ENCODE data around the gene MRGPRE. TPM values are rescaled to one million over a fixed set of nuclear protein-coding genes. Genes with fewer than 3 reads are reported as not detected.

MRGPRE gene
- polyA plus RNA-seq, 1 donor (not counting 4 experiments of a cell fraction or from before 2014, with no cell fraction given) = not detected

DNA sequence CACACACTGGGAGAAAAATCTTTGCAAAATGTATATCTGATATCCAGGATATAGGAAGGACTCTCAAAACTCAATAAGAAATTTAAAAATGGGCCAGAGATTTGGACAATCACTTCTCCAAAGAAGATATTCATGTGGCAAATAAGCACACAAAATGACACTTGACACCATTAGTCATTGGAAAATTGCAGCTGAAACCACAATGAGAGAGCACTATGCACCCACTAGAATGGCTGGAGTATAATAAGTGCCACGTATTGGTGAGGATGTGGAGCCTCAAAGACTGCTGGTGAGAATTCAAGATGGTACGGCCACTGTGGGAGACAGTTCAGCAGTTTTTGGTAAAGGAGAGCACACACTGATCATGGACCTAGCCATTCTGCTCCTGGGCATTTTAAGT, 54.3 kb downstream of the MRGPRE start:
- no peak for TF ChIP-seq EZH2 (IDR thresholded peaks at IDR 0.05; ENCODE audit: low read length)
- no peak for TF ChIP-seq CTCF (optimal IDR thresholded peaks at IDR 0.05 in 1 of 3, IDR thresholded peaks at IDR 0.05 in 1 of 3, conservative IDR thresholded peaks at IDR 0.05 in 1 of 3; ENCODE audit: extremely low read depth in 1 of 3, insufficient read depth in 2 of 3, low read length in 3 of 3)
- Histone ChIP-seq H3K27ac (ENCODE audit: control insufficient read depth, insufficient read depth, low read length) (no peak overlapping the region), H3K36me3 (ENCODE audit: control insufficient read depth in 2 of 2, extremely low read depth in 1 of 2, insufficient read depth in 2 of 2, low read length in 2 of 2) (no peaks in the 10 kb centered on the region), H2AFZ (ENCODE audit: control insufficient read depth, low read length) (no peak overlapping the region), H3K9ac (ENCODE audit: control insufficient read depth, extremely low read depth, insufficient read depth, low read length) (no peak overlapping the region), H3K27me3 (ENCODE audit: control insufficient read depth, extremely low read depth, insufficient read depth, low read length) (no peaks in the 10 kb centered on the region), H3K4me3 (ENCODE audit: control insufficient read depth in 2 of 3, extremely low read depth in 1 of 3, insufficient read depth in 2 of 3, low read depth in 1 of 3, low read length in 3 of 3) (no peak overlapping the region), H3K4me2 (ENCODE audit: control insufficient read depth, extremely low read depth, insufficient read depth, low read depth, low read length) (no peak overlapping the region), H3K9me1 (ENCODE audit: control insufficient read depth, extremely low read depth, insufficient read depth, low read length) (no peaks in the 10 kb centered on the region), H4K20me1 (ENCODE audit: control insufficient read depth, extremely low read depth, insufficient read depth, low read length) (no peaks in the 10 kb centered on the region), H3K9me3 (ENCODE audit: control insufficient read depth, low read depth, low read length) (peaks cover 4% of the 10 kb centered on the region), H3K4me1 (ENCODE audit: control insufficient read depth, extremely low read depth, insufficient read depth, low read length) (no peaks in the 10 kb centered on the region), H3K79me2 (ENCODE audit: control insufficient read depth, insufficient read depth, low read length) (no peaks in the 10 kb centered on the region)
- FAIRE-seq (no peak), DNase-seq (ENCODE audit: low read depth, low spot score) (no peak)
- dilution Hi-C loops (cut with MboI; ENCODE audit: extremely low pct_ligation_motif_present, low sequenced_read_pairs) = no loop called here

Other genes with a start within 250 kb of the MRGPRE start
- 92.2 to 136 TPM (median 108 TPM) in 3 replicates for gene NAP1L4, start 240.1 kb downstream of the MRGPRE start, polyA plus RNA-seq
- 53.0 to 62.5 TPM (median 60.7 TPM) in 3 replicates for gene CARS1, start 175.0 kb downstream of the MRGPRE start, polyA plus RNA-seq
- 3.0 to 4.7 TPM (median 4.4 TPM) in 3 replicates for gene OSBPL5, start 67.1 kb downstream of the MRGPRE start, polyA plus RNA-seq
- gene MRGPRG, start 13.6 kb downstream of the MRGPRE start, polyA plus RNA-seq = not detected in 3 replicates
- gene ZNF195, start 146.7 kb upstream of the MRGPRE start, polyA plus RNA-seq = 19.2 to 27.4 TPM (median 19.2 TPM) in 3 replicates

All from keratinocyte (primary cell).